HG03159 (cell line): ENCODE data around the gene SLC5A6.
"Not testable (repeated sequence)": the region's sequence is repeated elsewhere in the genome, so short reads cannot be mapped to it uniquely, and the experiment has no call there.

ENCODE experiments used
- ATAC-seq: cut with Tn5 transposase; IDR thresholded peaks from one replicate; pipeline ENCODE4 v1.9.1; 2021; ENCODE audit warnings: mild to moderate bottlenecking, moderate library complexity; ENCODE audit not compliant: unreplicated experiment

Gene SLC5A6

GRCh38 chr2:27208486-27209050 lies 3.5 kb downstream of the SLC5A6 start:
- no peak for ATAC-seq

GRCh38 chr2:27206346-27206745 lies 5.7 kb downstream of the SLC5A6 start:
- no peak for ATAC-seq

- no peak for ATAC-seq
These were observed 6.9 kb downstream of the SLC5A6 start for GRCh38 chr2:27205206-27205605.

- no peak for ATAC-seq
These were observed 7.5 kb downstream of the SLC5A6 start for GRCh38 chr2:27204566-27204965.

GRCh38 chr2:27203741-27204140 lies 8.3 kb downstream of the SLC5A6 start:
- ATAC-seq: no peak

- ATAC-seq: no peak
These were observed 9.2 kb downstream of the SLC5A6 start for GRCh38 chr2:27202854-27203253.

GRCh38 chr2:27201675-27202074 lies 10.4 kb downstream of the SLC5A6 start:
- no peak for ATAC-seq

GRCh38 chr2:27199241-27199640 lies 12.8 kb downstream of the SLC5A6 start:
- no peak for ATAC-seq

- no peak for ATAC-seq
These were observed 13.4 kb downstream of the SLC5A6 start for GRCh38 chr2:27198627-27199026.

GRCh38 chr2:27198068-27198467 lies 14.0 kb downstream of the SLC5A6 start:
- not testable (repeated sequence) for ATAC-seq

- not testable (repeated sequence) for ATAC-seq
These were observed 16.3 kb downstream of the SLC5A6 start for GRCh38 chr2:27195799-27196198.

GRCh38 chr2:27194538-27195354 lies 17.3 kb downstream of the SLC5A6 start:
- ATAC-seq: no peak

- no peak for ATAC-seq
These were observed 20.8 kb downstream of the SLC5A6 start for GRCh38 chr2:27191070-27191829.

GRCh38 chr2:27189989-27190388 lies 22.1 kb downstream of the SLC5A6 start:
- ATAC-seq: no peak

- ATAC-seq: no peak
These were observed 25.3 kb downstream of the SLC5A6 start for GRCh38 chr2:27186613-27187345.

- ATAC-seq: no peak
These were observed 26.6 kb downstream of the SLC5A6 start for GRCh38 chr2:27185331-27186026.

GRCh38 chr2:27184115-27184514 lies 28.0 kb downstream of the SLC5A6 start:
- ATAC-seq: no peak

GRCh38 chr2:27182346-27182745 lies 29.7 kb downstream of the SLC5A6 start:
- ATAC-seq: no peak

- no peak for ATAC-seq
These were observed 32.6 kb downstream of the SLC5A6 start for GRCh38 chr2:27179344-27180000.

GRCh38 chr2:27178469-27178868 lies 33.6 kb downstream of the SLC5A6 start:
- ATAC-seq: no peak
